SJCRH30 (cell line): Measurements from ENCODE around the gene UGT8. TPM values are rescaled to one million over a fixed set of nuclear protein-coding genes. Genes with fewer than 3 reads are reported as not detected.
A peak's percentile ranks its signal among the peaks of the same experiment; 100 is the strongest.
"Not testable (repeated sequence)": the region's sequence is repeated elsewhere in the genome, so short reads cannot be mapped to it uniquely, and the experiment has no call there.

Experiments used
- DNase-seq, 2 experiments: peaks; one replicate each; pipeline ENCODE4 v3.0.0-alpha.2; 2015 to 2020
- H3K27ac ChIP-seq: fragments of 250-450 bp; sonication (Bioruptor Pico); 2 replicates; pipeline ENCODE4 v1.5.1; 2020; ENCODE audit warnings: mild to moderate bottlenecking, moderate library complexity
- H3K27me3 ChIP-seq: fragments of 250-450 bp; sonication (Bioruptor Pico); 2 replicates; pipeline ENCODE4 v1.5.1; 2020; ENCODE audit warnings: mild to moderate bottlenecking, moderate library complexity
- H3K36me3 ChIP-seq: fragments of 250-450 bp; sonication (Bioruptor Pico); 2 replicates; pipeline ENCODE4 v1.5.1; 2020; ENCODE audit warnings: mild to moderate bottlenecking, moderate library complexity
- H3K4me1 ChIP-seq: fragments of 250-450 bp; sonication (Bioruptor Pico); 2 replicates; pipeline ENCODE4 v1.5.1; 2020; ENCODE audit warnings: mild to moderate bottlenecking, moderate library complexity
- H3K4me3 ChIP-seq: fragments of 250-450 bp; sonication (Bioruptor Pico); 2 replicates; pipeline ENCODE4 v1.5.1; 2020; ENCODE audit warnings: mild to moderate bottlenecking, moderate library complexity
- H3K9me3 ChIP-seq: fragments of 250-450 bp; sonication (Bioruptor Pico); replicated peaks from 2 replicates; pipeline ENCODE4 v1.5.1; 2020; ENCODE audit warnings: mild to moderate bottlenecking, moderate library complexity
- total RNA-seq: library from RNA; depleted of rRNA; stranded (reverse); fragments of >200 nt; shearing (Covaris generic); gene quantifications from 2 replicates; pipeline ENCODE4 v1.2.3, GENCODE V29; 2014

The UGT8 gene
- total RNA-seq, 1 experiment from 2014 or later, result 27.6 TPM

GRCh38 chr4:114597410-114598115 is 1.0 kb upstream of the UGT8 start:
- H3K9me3 ChIP-seq, result no peaks in the 10 kb centered on the region
- peaks cover 6% of the 10 kb centered on the region; the same call in 1 of the 2 replicates for H3K4me1 ChIP-seq
- H3K27ac ChIP-seq, result peak overlapping the region; percentile 47
- H3K4me3 ChIP-seq, result peak overlapping the region; percentile 74
- H3K36me3 ChIP-seq, result no peaks in the 10 kb centered on the region
- DNase-seq, result peak; percentile 20 to 39
- no peaks in the 10 kb centered on the region for H3K27me3 ChIP-seq

GRCh38 chr4:114599231-114599902 is 760 bp downstream of the UGT8 start:
- H3K4me3 ChIP-seq, result peak overlapping the region; percentile 74
- DNase-seq, result peak; percentile 52 to 58
- no peaks in the 10 kb centered on the region for H3K27me3 ChIP-seq
- no peaks in the 10 kb centered on the region for H3K36me3 ChIP-seq
- no peaks in the 10 kb centered on the region for H3K9me3 ChIP-seq
- H3K27ac ChIP-seq, result peak overlapping the region; percentile 41
- H3K4me1 ChIP-seq, result peaks cover 6% of the 10 kb centered on the region; the same call in 1 of the 2 replicates

GRCh38 chr4:114599903-114600552 is 1.4 kb downstream of the UGT8 start:
- Histone ChIP-seq H3K9me3 (no peaks in the 10 kb centered on the region), H3K4me3 (peak overlapping the region; percentile 74), H3K27ac (no peak overlapping the region; the same call in 1 of the 2 replicates), H3K27me3 (no peaks in the 10 kb centered on the region), H3K4me1 (peaks cover 6% of the 10 kb centered on the region; the same call in 1 of the 2 replicates), H3K36me3 (no peaks in the 10 kb centered on the region)
- DNase-seq, result peak; percentile 8 to 46

GRCh38 chr4:114600672-114601071 is 2.1 kb downstream of the UGT8 start:
- Histone ChIP-seq H3K27ac (no peak overlapping the region), H3K9me3 (no peaks in the 10 kb centered on the region), H3K27me3 (no peaks in the 10 kb centered on the region), H3K36me3 (no peaks in the 10 kb centered on the region), H3K4me3 (peak overlapping the region; percentile 74; the same call in 1 of the 2 replicates), H3K4me1 (peaks cover 6% of the 10 kb centered on the region; the same call in 1 of the 2 replicates)
- no peak for DNase-seq

- no peak overlapping the region for H3K4me3 ChIP-seq
- H3K27ac ChIP-seq, result no peak overlapping the region
- H3K4me1 ChIP-seq, result peaks cover 6% of the 10 kb centered on the region; the same call in 1 of the 2 replicates
- H3K36me3 ChIP-seq, result no peaks in the 10 kb centered on the region
- H3K27me3 ChIP-seq, result no peaks in the 10 kb centered on the region
- no peaks in the 10 kb centered on the region for H3K9me3 ChIP-seq
- no peak for DNase-seq
Observed at GRCh38 chr4:114601304-114602052, 2.9 kb downstream of the UGT8 start.

GRCh38 chr4:114603497-114603896 is 4.9 kb downstream of the UGT8 start:
- Histone ChIP-seq H3K36me3 (no peaks in the 10 kb centered on the region), H3K4me3 (no peak overlapping the region), H3K27me3 (no peaks in the 10 kb centered on the region), H3K9me3 (no peaks in the 10 kb centered on the region), H3K4me1 (peaks cover 6% of the 10 kb centered on the region; the same call in 1 of the 2 replicates), H3K27ac (no peak overlapping the region)
- DNase-seq, result no peak

- no peak for DNase-seq
- Histone ChIP-seq H3K9me3 (no peaks in the 10 kb centered on the region), H3K4me1 (no peaks in the 10 kb centered on the region), H3K27me3 (no peaks in the 10 kb centered on the region), H3K36me3 (no peaks in the 10 kb centered on the region), H3K4me3 (no peak overlapping the region), H3K27ac (no peak overlapping the region)
Observed at GRCh38 chr4:114606245-114606644, 7.6 kb downstream of the UGT8 start.

GRCh38 chr4:114607056-114607455 is 8.4 kb downstream of the UGT8 start:
- H3K27ac ChIP-seq, result no peak overlapping the region
- no peaks in the 10 kb centered on the region for H3K4me1 ChIP-seq
- no peak overlapping the region for H3K4me3 ChIP-seq
- DNase-seq, result no peak
- H3K27me3 ChIP-seq, result no peaks in the 10 kb centered on the region
- no peaks in the 10 kb centered on the region for H3K36me3 ChIP-seq
- H3K9me3 ChIP-seq, result no peaks in the 10 kb centered on the region

GRCh38 chr4:114613560-114613959 is 15.0 kb downstream of the UGT8 start:
- no peaks in the 10 kb centered on the region for H3K27me3 ChIP-seq
- no peaks in the 10 kb centered on the region; the same call in 1 of the 2 replicates for H3K36me3 ChIP-seq
- H3K4me1 ChIP-seq, result no peaks in the 10 kb centered on the region
- H3K27ac ChIP-seq, result no peak overlapping the region
- no peak for DNase-seq
- H3K9me3 ChIP-seq, result no peaks in the 10 kb centered on the region; the same call in 1 of the 2 replicates
- H3K4me3 ChIP-seq, result no peak overlapping the region

- no peak for DNase-seq
Observed at GRCh38 chr4:114615435-114615834, 16.8 kb downstream of the UGT8 start.

GRCh38 chr4:114616036-114616435 is 17.4 kb downstream of the UGT8 start:
- H3K27ac ChIP-seq, H3K36me3 ChIP-seq, H3K27me3 ChIP-seq, DNase-seq, H3K4me3 ChIP-seq, H3K9me3 ChIP-seq, H3K4me1 ChIP-seq: not testable (repeated sequence)

More at GRCh38 chr4:114615435-114615834, 16.8 kb downstream of the UGT8 start:
- H3K4me3 ChIP-seq, result no peak overlapping the region
- no peaks in the 10 kb centered on the region for H3K4me1 ChIP-seq
- H3K27me3 ChIP-seq, result no peaks in the 10 kb centered on the region
- H3K9me3 ChIP-seq, result no peaks in the 10 kb centered on the region; the same call in 1 of the 2 replicates
- no peaks in the 10 kb centered on the region; the same call in 1 of the 2 replicates for H3K36me3 ChIP-seq
- no peak overlapping the region for H3K27ac ChIP-seq

- peaks cover 2% of the 10 kb centered on the region; the same call in 1 of the 2 replicates for H3K36me3 ChIP-seq
- H3K27me3 ChIP-seq, result no peaks in the 10 kb centered on the region
- H3K4me3 ChIP-seq, result no peak overlapping the region
- H3K9me3 ChIP-seq, result no peaks in the 10 kb centered on the region
- H3K27ac ChIP-seq, result no peak overlapping the region
- H3K4me1 ChIP-seq, result no peaks in the 10 kb centered on the region
- DNase-seq, result no peak
Observed at GRCh38 chr4:114626196-114626595, 27.6 kb downstream of the UGT8 start.

GRCh38 chr4:114636192-114636935 is 37.8 kb downstream of the UGT8 start:
- Histone ChIP-seq H3K27me3 (no peaks in the 10 kb centered on the region), H3K9me3 (no peaks in the 10 kb centered on the region), H3K4me3 (no peak overlapping the region), H3K4me1 (no peaks in the 10 kb centered on the region), H3K27ac (no peak overlapping the region), H3K36me3 (no peaks in the 10 kb centered on the region)
- DNase-seq, result no peak
